Vagina (tissue), 2 donors: ENCODE measurements around the gene SMTNL1. TPM values are rescaled to one million over a fixed set of nuclear protein-coding genes. Genes with fewer than 3 reads are reported as not detected.
A peak's percentile ranks its signal among the peaks of the same experiment; 100 is the strongest.

ENCODE experiments used
- DNase-seq, 2 donors: peaks; one replicate each; pipeline ENCODE4 v3.0.0-alpha.2; 2017; ENCODE audit errors: extremely low spot score in 2 of 2
- H3K27ac ChIP-seq: fragments of 200-600 bp; sonication (generic); one replicate; pipeline ENCODE4 v1.5.1; 2019
- H3K27me3 ChIP-seq: fragments of 200-600 bp; sonication (generic); one replicate; pipeline ENCODE4 v1.5.1; 2019
- H3K36me3 ChIP-seq, 2 donors: fragments of 200-600 bp; sonication (generic); one replicate each; pipeline ENCODE4 v1.5.1; 2017 to 2019
- H3K4me1 ChIP-seq: fragments of 200-600 bp; sonication (generic); one replicate; pipeline ENCODE4 v1.5.1; 2019
- H3K4me3 ChIP-seq, 2 donors: fragments of 200-600 bp; sonication (generic); 1 replicate in 1 of 2; 2 replicates in 1 of 2; pipeline ENCODE4 v1.5.1; 2016 to 2019
- H3K9me3 ChIP-seq: fragments of 200-600 bp; sonication (generic); one replicate; pipeline ENCODE4 v1.5.1; 2019
- CTCF ChIP-seq, 3 experiments: fragments of 450-650 bp in 2 of 3; fragments of 200-600 bp in 1 of 3; sonication (generic) in 1 of 3; IDR thresholded peaks; one replicate each; pipeline ENCODE4 v1.5.1; 2017 to 2019; ENCODE audit warnings: antibody characterized with exemption in 3 of 3, mild to moderate bottlenecking in 2 of 3, moderate library complexity in 2 of 3
- POLR2A ChIP-seq, 2 donors: fragments of 450-650 bp; IDR thresholded peaks; one replicate each; pipeline ENCODE4 v1.6.1; 2017; ENCODE audit warnings: antibody characterized with exemption in 2 of 2, mild to moderate bottlenecking in 2 of 2, moderate library complexity in 2 of 2
- POLR2AphosphoS5 ChIP-seq, 2 donors: sonication (generic); formaldehyde crosslinking; IDR thresholded peaks; one replicate each; pipeline ENCODE4 v1.9.0; 2017; ENCODE audit warnings: antibody characterized with exemption in 2 of 2, mild to moderate bottlenecking in 2 of 2, low read depth in 1 of 2; ENCODE audit not compliant: insufficient read depth in 1 of 2
- intact Hi-C: fragments of 100-400 bp; cut with DNase I; formaldehyde crosslinking; loops from one replicate; pipeline ENCODE4 v1.15.1; 2023
- total RNA-seq: library from RNA; depleted of rRNA; stranded (reverse); fragments of >200 nt; gene quantifications from one replicate; pipeline ENCODE4 v1.2.3, GENCODE V29; 2016

Gene SMTNL1
- total RNA-seq, 1 donor from 2014 or later: not detected

GRCh38 chr11:57584341-57584740 lies 46.9 kb downstream of the SMTNL1 start:
- Histone ChIP-seq H3K4me3 (no peak overlapping the region), H3K36me3 (no peaks in the 10 kb centered on the region), H3K27ac (no peak overlapping the region), H3K27me3 (no peaks in the 10 kb centered on the region), H3K9me3 (no peaks in the 10 kb centered on the region), H3K4me1 (no peaks in the 10 kb centered on the region)
- DNase-seq: no peak
- TF ChIP-seq POLR2AphosphoS5 (IDR thresholded peaks at IDR 0.05; ENCODE audit: insufficient read depth in 1 of 2, low read depth in 1 of 2): no peak
- no peak for TF ChIP-seq CTCF (IDR thresholded peaks at IDR 0.05)
- no peak for TF ChIP-seq POLR2A (IDR thresholded peaks at IDR 0.05)
- intact Hi-C loops: no loop called here

- no peak overlapping the region for H3K27ac ChIP-seq
- H3K36me3 ChIP-seq: no peaks in the 10 kb centered on the region
- no peaks in the 10 kb centered on the region for H3K9me3 ChIP-seq
- DNase-seq: no peak
- intact Hi-C loops: no loop called here
- H3K27me3 ChIP-seq: no peaks in the 10 kb centered on the region
- no peak overlapping the region for H3K4me3 ChIP-seq
- no peak for TF ChIP-seq POLR2A (IDR thresholded peaks at IDR 0.05)
- no peak for TF ChIP-seq POLR2AphosphoS5 (IDR thresholded peaks at IDR 0.05; ENCODE audit: insufficient read depth in 1 of 2, low read depth in 1 of 2)
- TF ChIP-seq CTCF (IDR thresholded peaks at IDR 0.05): no peak
- no peaks in the 10 kb centered on the region for H3K4me1 ChIP-seq
These were observed 47.9 kb downstream of the SMTNL1 start for GRCh38 chr11:57585301-57585700.

GRCh38 chr11:57586711-57587245 lies 49.4 kb downstream of the SMTNL1 start:
- no peak for DNase-seq
- TF ChIP-seq POLR2AphosphoS5 (IDR thresholded peaks at IDR 0.05; ENCODE audit: insufficient read depth in 1 of 2, low read depth in 1 of 2) (no peak), CTCF (IDR thresholded peaks at IDR 0.05) (no peak), POLR2A (IDR thresholded peaks at IDR 0.05) (no peak)
- Histone ChIP-seq H3K36me3 (no peaks in the 10 kb centered on the region), H3K4me3 (no peak overlapping the region), H3K9me3 (no peaks in the 10 kb centered on the region), H3K27ac (no peak overlapping the region), H3K4me1 (no peaks in the 10 kb centered on the region), H3K27me3 (no peaks in the 10 kb centered on the region)
- intact Hi-C loops: no loop called here

- no peaks in the 10 kb centered on the region for H3K36me3 ChIP-seq
- DNase-seq: no peak
- no peaks in the 10 kb centered on the region for H3K27me3 ChIP-seq
- H3K4me3 ChIP-seq: no peak overlapping the region
- no peaks in the 10 kb centered on the region for H3K9me3 ChIP-seq
- TF ChIP-seq CTCF (IDR thresholded peaks at IDR 0.05): no peak
- TF ChIP-seq POLR2AphosphoS5 (IDR thresholded peaks at IDR 0.05; ENCODE audit: insufficient read depth in 1 of 2, low read depth in 1 of 2): no peak
- no peak for TF ChIP-seq POLR2A (IDR thresholded peaks at IDR 0.05)
- H3K27ac ChIP-seq: no peak overlapping the region
- intact Hi-C loops: no loop called here
- no peaks in the 10 kb centered on the region for H3K4me1 ChIP-seq
These were observed 50.8 kb downstream of the SMTNL1 start for GRCh38 chr11:57588046-57588710.

GRCh38 chr11:57596266-57596885 lies 59.0 kb downstream of the SMTNL1 start:
- intact Hi-C loops: no loop called here
- TF ChIP-seq POLR2A (IDR thresholded peaks at IDR 0.05) (no peak), POLR2AphosphoS5 (IDR thresholded peaks at IDR 0.05; ENCODE audit: insufficient read depth in 1 of 2, low read depth in 1 of 2) (no peak), CTCF (IDR thresholded peaks at IDR 0.05) (no peak)
- H3K4me3 ChIP-seq: no peak overlapping the region
- H3K27me3 ChIP-seq: no peaks in the 10 kb centered on the region
- no peaks in the 10 kb centered on the region for H3K9me3 ChIP-seq
- no peaks in the 10 kb centered on the region for H3K36me3 ChIP-seq
- peaks cover 30% of the 10 kb centered on the region for H3K4me1 ChIP-seq
- peak overlapping the region; percentile 92 for H3K27ac ChIP-seq
- DNase-seq: no peak
